NOMO-1 treated with DMSO at 0.1 percent for 48 hours (cell line): Measurements from ENCODE around the gene TSKS.

Source experiments
- DNase-seq: peaks from one replicate; lab custom pipeline; 2025; ENCODE audit not compliant: unreplicated experiment; lab: John Stamatoyannopoulos, UW

TSKS gene, protein sequence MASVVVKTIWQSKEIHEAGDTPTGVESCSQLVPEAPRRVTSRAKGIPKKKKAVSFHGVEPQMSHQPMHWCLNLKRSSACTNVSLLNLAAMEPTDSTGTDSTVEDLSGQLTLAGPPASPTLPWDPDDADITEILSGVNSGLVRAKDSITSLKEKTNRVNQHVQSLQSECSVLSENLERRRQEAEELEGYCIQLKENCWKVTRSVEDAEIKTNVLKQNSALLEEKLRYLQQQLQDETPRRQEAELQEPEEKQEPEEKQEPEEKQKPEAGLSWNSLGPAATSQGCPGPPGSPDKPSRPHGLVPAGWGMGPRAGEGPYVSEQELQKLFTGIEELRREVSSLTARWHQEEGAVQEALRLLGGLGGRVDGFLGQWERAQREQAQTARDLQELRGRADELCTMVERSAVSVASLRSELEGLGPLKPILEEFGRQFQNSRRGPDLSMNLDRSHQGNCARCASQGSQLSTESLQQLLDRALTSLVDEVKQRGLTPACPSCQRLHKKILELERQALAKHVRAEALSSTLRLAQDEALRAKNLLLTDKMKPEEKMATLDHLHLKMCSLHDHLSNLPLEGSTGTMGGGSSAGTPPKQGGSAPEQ

DNA sequence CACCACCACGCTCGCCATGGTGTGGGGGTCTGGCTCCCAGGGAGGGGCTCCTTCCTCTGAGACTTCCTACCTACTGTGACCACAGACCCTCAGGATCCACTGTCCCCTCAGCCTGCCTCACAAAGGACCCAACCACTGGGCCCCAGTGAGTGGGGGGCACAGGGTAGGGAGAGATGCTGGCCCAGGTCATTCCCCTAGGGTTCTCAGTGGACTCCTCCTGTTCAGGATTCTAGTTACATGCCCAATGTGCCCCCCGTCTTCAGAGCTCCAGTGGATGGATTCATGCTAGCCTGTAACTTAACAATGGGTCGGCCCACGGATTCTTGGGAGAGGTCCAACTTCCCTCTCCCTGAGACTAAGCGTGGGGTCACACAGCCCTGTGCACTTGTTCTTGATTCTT lies at the start of gene TSKS:
TSKS (minus strand) TSS at position 77 of the 400 bp plus-strand sequence; CDS start at position 18, 59 bp downstream.
- no peak for DNase-seq

DNA sequence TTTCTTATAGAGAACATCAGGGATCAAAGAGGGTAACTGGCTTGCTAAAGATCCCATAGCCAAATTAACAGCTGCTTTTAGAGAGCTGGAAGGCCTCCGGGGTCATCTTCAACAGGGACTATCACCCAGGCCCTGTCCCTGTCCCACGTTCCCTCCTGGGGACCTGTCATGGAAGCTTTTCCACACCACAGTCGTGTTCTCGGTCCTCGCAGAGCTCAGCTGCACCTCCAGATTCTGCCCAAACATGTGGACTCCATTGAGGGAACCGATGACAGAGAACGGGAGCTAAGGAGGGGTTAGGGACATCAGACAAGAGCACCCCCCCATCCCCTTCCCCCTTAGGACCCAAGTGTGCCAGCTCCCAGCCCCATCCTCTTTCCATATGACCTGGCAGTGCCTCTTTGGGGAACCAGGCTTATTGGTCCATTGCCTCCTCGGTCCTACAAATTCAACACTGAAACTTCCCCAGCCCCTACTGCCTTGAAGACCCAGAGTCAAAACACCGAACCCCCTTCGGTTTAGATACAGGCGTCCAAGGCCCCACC lies 49.4 kb upstream of the TSKS start:
- DNase-seq, result no peak

DNA sequence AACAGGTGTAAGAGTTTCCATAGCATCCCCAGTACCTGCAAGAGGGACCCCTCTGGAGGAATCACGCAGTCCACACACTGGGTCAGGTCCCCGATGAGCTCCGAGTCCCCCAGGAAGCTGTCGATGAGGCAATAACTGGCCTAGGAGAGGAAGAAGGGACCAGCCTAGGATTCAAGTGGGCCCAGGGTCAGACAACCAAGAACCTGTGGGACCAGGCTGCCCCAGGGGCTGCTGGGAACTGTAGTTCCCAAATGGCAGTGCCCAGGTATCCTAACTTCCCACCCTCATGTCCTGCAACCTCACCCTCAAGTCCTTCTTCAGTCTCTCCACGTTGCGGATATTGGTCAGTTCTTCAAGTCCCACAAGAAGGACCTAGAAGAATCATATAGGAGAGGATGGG lies 48.2 kb upstream of the TSKS start:
- no peak for DNase-seq

DNA sequence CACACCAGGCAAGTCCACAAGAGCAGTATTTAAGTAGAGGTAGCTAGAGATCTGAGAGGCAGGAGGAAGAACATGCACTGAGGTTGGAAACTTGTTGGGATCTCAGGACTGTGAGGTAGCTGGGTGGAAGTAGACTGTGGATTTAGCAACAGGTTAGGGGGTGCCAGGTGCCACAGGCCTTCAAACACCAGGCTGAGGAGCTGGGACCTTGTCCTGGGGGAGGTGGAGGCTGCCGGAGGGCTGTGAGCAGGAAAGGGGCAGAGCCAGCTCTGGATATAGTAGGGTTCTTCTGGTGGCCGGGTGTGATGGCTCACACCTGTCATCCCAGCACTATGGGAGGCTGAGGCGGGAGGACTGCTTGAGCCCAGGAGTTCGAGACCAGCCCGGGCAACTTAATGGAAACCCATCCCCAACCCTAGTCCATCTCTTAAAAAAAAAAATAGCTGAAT lies 46.9 kb upstream of the TSKS start:
- DNase-seq, result no peak

DNA sequence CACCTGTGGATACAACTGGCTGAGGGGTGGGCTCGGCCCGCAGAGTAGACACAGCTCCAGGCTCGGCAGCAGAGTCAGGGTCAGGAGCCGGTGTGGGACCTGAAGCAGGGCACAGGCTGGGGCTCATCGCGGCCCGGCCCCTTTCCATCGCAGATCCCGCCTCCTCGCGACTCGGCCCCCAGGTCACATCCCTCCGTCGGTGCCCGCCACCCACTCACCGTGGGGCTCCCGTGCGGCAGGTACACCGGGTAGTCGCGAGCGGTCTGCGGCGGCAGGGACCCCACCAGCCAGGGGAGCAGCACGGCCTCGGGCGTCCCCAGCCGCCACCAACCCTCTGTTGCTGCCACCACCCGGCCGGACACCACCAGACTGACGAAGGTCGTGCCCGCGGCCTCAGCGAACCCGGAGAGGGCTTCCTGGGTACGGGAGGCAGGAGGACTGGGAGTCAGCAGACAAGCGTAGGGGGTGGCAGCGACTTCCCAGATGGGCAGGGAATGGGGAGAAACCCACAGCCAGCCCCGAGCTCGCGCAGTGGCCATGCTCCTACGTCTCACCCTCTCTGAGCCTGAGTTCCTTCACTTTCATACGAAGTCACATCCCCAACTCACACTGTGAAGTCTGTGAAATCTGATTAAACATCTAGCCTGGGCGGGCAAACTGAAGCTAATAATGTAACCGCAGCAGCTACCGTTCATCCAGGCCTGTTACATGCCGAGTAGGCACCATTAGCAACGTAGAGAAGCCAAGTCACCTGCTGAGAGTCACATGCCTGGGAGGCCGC lies 46.2 kb upstream of the TSKS start:
- no peak for DNase-seq

DNA sequence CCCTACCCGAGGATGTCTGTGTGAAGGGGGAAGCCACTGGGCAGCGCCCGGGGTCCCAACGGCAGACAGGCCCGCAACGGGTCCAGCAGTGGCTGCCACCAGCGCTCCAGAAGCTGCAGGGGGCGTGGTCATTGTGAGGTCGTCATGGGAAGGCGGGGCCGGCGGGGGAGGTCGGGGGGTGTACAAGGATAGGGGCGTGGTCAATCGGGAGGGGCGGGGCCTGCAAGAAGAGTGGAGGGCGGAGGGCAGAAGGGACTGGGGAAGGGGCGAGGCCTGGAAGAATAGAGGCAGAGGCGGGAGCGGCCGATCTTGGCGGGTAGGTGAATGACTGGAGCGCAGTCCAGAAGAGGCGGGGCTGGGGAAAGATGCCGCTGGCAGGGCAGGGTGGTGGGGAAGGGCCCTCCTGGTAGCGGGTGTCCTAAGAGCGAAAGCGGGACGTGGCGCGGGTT lies 45.6 kb upstream of the TSKS start:
- DNase-seq, result no peak

DNA sequence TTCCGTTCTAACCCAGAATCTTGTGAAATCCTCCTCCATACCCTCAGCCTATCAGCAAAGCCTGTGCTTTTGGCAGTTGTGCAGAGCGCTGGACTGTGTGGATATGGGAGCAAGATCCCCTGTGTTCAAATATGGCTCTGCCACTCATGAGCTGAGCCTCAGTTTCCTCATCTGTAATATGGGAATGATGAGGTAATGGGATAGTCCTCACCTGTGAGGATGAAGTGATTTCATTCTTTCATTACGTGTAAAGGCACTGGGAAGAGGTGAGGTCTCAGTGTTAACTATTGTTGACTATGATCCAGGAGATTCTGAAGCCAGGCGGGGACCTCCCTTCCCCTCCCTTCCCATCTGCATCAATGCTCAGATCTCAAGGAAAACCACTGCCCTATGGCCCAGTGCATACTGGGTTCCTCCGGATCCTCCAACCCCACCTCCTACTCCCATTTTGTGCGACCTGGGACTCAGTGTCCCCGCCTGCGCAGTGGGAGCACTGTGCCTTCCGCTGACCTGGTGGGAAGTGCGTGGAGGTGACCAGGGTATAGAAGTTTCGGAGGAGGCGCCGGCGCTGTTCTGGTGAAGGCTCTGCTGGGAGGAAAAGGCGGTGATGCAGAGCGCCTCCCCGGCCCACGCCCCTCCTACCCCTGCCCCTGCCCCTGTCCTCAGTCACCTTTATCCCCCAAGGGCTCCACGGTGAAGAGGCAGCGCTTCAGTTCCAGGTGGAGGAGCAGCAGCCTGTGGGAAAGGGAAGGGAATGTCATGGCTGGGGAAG lies 45.0 kb upstream of the TSKS start:
- DNase-seq, result no peak

DNA sequence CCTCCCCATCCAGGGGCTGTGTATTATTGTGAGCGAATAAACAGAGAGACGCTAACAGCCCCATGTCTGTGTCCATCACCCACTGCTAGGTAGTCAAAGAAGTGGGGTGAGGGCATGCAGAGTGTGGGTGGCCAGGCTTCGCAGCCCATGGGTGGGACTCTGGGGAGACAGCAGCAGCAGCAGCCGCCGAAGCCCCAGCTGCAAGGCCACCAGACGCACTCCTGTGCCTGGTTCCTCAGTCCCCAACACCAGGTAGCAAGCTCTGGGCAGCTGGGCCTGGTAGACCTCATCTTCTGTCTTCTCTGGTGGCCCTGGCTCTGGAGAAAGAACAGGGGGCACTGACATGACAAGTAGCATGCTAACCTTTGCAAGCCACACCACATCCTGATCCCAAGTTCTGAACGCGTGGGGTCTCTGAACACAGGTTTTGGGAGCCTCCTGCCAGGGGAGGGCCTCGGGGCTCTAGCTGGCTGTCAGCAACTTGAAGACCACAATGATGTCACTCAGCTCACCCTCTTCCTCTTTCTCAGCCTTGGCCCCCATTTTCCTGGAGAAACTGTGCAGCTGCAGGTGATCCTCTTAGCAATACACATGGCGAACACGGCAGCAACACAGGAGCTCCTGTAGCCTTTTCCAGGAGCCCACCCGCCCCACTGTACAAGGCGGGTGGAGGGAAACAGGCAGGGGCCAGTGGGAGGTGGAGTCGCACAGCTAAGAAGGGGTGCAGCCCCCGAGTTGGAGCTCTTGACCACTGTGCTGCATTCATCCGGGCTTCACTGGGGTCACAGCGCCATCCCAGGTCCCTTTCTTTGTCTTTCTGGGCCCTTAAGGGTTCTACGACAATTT lies 44.2 kb upstream of the TSKS start:
- DNase-seq, result peak; percentile 58

DNA sequence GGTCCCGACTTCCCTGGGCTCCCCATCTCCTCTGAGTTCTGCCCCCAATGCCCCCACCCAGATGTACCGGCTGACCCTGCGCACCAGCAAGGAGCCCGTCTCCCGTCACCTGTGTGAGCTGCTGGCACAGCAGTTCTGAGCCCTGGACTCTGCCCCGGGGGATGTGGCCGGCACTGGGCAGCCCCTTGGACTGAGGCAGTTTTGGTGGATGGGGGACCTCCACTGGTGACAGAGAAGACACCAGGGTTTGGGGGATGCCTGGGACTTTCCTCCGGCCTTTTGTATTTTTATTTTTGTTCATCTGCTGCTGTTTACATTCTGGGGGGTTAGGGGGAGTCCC lies 43.5 kb upstream of the TSKS start:
- DNase-seq, result no peak

DNA sequence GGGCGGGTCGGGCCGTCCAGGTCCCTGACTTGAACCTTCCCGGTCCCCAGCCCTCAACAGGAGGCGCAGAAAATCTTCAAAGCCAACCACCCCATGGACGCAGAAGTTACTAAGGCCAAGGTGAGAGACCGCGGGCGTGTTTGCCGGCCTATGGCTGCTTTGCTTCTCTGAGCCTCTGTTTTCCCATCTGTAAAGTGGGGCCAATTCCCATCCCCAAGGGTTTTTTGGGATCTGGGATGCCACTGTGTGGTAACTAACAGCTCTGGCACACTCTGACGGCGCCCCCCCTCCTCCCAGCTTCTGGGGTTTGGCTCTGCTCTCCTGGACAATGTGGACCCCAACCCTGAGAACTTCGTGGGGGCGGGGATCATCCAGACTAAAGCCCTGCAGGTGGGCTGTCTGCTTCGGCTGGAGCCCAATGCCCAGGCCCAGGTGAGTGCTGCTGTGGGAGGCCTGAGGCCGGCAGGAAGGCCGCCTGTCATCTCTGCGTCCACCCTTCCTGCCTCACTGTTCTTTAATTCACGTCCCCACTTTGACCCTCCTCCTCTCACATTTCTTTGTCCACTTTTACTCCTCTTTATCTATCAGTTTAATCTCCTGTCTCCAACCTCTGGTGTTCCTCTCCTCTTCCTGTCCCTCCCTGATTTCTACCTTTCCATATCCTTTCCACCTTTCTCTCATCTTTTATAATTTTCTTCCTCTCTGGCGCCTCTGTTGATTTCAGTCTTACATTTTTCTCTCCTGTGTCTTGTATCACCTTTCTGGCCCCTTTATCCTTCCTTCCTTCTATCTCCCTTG lies 42.9 kb upstream of the TSKS start:
- DNase-seq, result no peak

DNA sequence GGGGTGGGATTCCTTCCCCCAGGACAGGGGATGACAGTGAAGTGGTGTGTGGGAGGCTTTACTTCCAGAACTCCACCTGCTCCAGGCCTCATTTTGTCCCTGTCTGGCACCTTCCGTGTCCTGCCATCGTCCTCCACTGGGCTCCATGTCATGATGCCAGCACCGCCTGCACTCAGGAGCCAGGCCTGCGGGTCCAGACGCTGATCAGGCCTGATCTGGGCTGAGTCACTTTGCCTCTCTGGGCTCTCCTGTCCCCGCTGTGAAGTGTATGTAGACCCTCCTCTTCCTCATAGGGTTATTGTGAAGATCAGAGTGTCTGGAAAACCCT lies 40.4 kb upstream of the TSKS start:
- DNase-seq, result no peak

DNA sequence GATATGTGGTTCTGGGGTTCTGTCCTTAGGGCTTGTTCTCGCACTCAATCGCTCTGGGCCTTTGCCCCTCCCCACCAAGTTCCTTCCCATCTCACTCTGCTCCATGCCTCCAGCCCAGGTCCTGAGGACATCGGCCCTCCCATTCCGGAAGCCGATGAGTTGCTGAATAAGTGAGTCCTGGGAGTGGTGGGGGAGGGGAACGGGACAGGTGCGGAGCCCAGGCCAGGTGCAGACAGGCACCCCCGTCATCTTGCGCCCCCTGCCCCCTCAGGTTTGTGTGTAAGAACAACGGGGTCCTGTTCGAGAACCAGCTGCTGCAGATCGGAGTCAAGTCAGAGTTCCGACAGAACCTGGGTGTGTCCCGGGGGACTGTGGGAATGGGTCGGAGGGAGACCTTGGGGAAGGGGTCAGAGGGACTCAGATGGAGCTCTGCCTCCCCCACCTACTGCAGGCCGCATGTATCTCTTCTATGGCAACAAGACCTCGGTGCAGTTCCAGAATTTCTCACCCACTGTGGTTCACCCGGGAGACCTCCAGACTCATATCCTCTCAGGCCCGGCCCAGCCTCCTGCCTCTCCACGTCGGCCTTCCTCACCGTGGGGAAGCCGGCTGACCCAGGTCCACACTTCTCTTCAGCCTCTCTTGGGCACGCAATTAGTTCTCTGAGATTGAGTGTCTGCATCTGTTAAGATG lies 39.9 kb upstream of the TSKS start:
- no peak for DNase-seq

DNA sequence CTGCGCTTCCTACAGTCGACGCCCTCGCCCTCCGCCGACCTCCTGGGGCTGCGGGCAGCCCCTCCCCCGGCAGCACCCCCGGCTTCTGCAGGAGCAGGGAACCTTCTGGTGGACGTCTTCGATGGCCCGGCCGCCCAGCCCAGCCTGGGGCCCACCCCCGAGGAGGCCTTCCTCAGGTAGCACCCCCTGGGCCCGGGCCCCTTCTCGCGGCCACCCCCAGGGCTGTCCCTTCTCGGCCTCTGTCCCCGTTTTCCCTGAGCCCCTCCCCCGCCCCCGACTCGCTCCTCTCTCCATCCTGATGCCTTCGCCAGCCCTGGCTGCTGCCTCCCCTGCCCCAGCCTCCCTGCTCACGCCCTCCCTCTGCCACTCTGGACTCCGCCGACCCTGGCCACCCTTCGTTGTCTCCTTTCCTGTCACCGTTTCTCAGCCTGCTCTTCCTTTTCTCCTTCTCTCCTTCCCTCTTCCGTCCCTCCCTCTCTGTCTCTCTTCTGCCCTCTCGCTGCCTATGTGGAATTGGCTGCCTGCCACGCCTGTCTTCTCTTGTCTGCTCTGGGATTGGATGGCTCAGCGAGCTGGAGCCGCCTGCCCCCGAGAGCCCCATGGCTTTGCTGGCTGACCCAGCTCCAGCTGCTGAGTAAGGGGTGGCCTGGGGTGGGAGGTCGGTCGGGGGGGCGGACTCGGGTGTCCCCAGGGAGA lies 39.0 kb upstream of the TSKS start:
- no peak for DNase-seq

DNA sequence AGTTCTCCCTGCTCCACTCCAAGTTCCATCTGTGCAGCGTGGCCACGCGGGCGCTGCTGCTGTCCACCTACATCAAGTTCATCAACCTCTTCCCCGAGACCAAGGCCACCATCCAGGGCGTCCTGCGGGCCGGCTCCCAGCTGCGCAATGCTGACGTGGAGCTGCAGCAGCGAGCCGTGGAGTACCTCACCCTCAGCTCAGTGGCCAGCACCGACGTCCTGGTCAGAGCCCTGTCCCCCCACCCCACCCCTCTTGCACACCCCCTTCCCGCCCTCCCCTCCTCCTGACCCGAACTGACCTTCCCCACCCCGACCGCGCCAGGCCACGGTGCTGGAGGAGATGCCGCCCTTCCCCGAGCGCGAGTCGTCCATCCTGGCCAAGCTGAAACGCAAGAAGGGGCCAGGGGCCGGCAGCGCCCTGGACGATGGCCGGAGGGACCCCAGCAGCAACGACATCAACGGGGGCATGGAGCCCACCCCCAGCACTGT lies 38.3 kb upstream of the TSKS start:
- DNase-seq, result no peak

DNA sequence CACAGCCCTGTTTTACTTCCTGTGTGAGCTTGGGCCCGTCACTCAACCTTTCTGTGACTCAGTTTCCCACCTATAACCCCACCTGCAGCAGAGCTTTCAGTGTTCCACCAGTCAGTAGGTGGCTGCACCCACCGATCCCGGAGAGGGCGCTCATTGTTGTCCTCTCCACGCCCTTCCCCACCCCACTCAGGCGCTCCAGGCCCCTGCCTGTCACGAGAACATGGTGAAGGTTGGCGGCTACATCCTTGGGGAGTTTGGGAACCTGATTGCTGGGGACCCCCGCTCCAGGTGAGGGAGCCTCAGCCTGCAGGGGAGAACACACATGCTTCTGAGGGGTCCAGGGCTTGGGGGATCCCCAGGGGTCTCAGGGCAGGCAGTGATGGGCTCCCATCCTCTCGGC lies 37.7 kb upstream of the TSKS start:
- DNase-seq, result no peak

DNA sequence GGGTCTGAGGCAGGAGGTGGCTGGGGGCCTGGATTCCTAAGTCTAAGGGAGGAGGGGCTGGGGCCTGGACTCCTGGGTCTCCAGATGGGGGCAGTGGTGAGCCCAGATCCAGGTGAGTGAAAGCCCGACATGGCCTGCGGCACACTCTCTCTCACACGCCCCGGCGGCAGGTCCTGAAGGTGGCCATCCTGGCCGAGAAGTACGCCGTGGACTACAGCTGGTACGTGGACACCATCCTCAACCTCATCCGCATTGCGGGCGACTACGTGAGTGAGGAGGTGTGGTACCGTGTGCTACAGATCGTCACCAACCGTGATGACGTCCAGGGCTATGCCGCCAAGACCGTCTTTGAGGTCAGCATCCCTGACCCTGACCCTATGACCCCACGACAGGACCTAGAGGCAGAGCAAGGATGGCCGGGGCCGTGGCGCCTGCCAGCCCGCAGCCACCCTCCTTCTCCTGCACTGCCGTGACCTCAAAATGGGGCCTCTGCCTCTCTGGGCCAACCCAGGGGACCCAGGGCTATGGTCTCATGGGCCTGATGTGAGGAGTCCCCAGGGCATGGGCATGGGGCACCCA lies 36.8 kb upstream of the TSKS start:
- no peak for DNase-seq

DNA sequence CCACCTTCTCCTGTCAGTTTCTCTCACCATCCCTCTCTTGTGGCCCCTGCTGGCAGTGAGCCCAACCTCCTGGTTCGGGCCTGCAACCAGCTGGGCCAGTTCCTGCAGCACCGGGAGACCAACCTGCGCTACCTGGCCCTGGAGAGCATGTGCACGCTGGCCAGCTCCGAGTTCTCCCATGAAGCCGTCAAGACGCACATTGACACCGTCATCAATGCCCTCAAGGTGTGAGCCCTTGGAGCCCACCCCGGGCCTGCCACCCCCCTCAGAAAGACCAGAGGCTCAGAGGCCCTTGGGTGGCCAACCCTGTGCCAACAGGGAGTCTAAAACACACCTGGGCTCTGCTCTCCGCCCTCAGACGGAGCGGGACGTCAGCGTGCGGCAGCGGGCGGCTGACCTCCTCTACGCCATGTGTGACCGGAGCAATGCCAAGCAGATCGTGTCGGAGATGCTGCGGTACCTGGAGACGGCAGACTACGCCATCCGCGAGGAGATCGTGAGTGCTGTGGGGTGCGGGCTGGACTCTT lies 36.2 kb upstream of the TSKS start:
- DNase-seq, result no peak
